Measurements from ENCODE around the gene CHRNA9.

The CHRNA9 gene

GRCh38 chr4:40306226-40306625, 28.9 kb upstream of the CHRNA9 start:
- H3K4me3 ChIP-seq (ENCODE audit: low read depth, low read length), result no peak overlapping the region
- no peak for TF ChIP-seq CTCF (IDR thresholded peaks at IDR 0.05; ENCODE audit: low read depth, low read length)

- no peak overlapping the region for H3K4me3 ChIP-seq (ENCODE audit: low read depth, low read length)
- no peak for TF ChIP-seq CTCF (IDR thresholded peaks at IDR 0.05; ENCODE audit: low read depth, low read length)
These were observed 28.2 kb upstream of the CHRNA9 start for GRCh38 chr4:40306976-40307375.

GRCh38 chr4:40307627-40308497, 27.3 kb upstream of the CHRNA9 start:
- TF ChIP-seq CTCF (IDR thresholded peaks at IDR 0.05; ENCODE audit: low read depth, low read length), result no peak
- H3K4me3 ChIP-seq (ENCODE audit: low read depth, low read length), result no peak overlapping the region

DNA sequence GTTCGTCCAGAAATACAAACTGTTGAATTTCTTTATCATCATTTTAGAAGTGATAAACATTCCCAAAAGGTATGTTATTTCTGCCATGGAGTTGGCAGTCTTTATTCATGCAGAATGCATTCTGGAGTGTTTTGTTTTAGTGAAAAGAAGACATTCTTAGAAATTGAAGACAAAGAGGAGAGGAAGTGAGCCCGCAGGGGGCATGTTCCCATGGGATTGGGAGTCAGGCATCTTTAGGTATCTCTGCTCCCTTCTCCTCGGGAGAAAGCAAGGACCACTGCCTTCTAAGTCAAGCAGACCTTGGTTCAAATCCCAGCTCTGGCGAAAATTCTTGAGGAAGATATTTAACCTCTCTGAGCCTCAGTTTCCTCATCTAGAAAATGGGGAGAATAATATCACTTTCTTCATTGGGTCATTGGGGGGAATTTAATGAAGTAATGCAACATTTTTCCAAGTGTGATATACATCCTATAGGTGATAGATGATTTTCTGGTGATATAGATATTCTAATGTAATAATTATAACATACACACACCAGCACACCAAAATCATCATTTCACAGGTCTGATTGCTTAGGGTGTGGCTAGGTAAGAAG, 26.5 kb upstream of the CHRNA9 start:
- TF ChIP-seq CTCF (IDR thresholded peaks at IDR 0.05; ENCODE audit: low read depth, low read length), result no peak

DNA sequence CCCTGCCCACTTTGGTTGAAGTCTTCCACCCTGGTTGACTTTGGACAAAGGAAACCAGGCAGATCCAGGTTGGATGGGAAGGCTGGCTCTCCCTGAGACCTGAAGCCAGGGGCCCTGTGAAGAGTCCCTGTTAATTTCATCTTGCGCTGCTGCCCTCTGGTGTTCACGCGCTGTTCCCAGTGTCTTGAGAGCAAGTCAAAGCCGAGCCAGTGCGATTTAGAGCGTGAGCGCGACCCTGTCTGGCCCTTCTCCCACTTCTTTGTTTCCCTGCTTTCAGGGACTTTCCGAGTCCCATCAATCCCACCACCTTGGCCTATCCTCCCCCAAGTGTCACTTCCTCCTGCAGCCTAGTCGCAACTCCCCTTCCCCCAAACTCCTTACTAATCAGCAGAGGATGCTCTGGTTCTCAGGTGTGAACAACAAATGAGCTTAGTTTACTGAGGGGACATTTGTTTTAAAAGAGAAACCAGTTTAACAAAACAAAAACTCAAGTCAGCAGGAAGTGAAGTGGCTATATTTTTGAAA, 25.8 kb upstream of the CHRNA9 start:
- H3K4me3 ChIP-seq (ENCODE audit: low read depth, low read length), result no peak overlapping the region
- peak; percentile 76 for TF ChIP-seq CTCF (IDR thresholded peaks at IDR 0.05; ENCODE audit: low read depth, low read length)

More for the DNA sequence above, 26.5 kb upstream of the CHRNA9 start:
- H3K4me3 ChIP-seq (ENCODE audit: low read depth, low read length), result no peak overlapping the region

- H3K4me3 ChIP-seq (ENCODE audit: low read depth, low read length), result no peak overlapping the region
- no peak for TF ChIP-seq CTCF (IDR thresholded peaks at IDR 0.05; ENCODE audit: low read depth, low read length)
These were observed 24.9 kb upstream of the CHRNA9 start for GRCh38 chr4:40310225-40310624.

DNA sequence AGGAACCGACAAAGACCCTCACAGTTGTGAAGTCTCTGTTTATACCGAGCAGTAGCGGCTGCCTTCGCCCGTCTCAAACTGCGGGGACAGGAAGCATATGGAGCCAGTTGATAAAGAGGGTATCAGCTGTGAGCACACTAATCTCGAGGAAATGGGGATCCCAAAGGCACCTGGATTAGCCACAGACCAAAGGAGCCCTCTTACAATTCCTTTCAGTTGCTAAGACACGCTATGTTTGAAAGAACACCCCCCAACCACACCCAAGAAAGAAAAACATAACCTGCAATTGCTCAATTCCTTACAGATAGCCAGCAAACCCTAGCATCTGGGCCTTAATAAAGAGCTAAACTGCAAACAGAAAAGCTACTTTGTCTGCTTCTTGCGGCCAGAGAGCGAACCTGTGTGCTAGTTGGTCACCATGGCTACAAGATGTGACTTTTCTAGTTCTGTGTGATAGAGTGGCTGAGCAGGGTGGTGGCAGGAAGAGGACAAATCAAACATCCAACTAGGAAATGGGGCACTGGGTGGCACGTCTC, 23.3 kb upstream of the CHRNA9 start:
- TF ChIP-seq CTCF (IDR thresholded peaks at IDR 0.05; ENCODE audit: low read depth, low read length), result no peak
- no peak overlapping the region for H3K4me3 ChIP-seq (ENCODE audit: low read depth, low read length)
